DMS79 treated with DMSO at 0.1 percent for 48 hours (cell line): ENCODE data around the gene SFT2D1.

Experiments used
- DNase-seq: peaks from one replicate; lab custom pipeline; 2025; lab: John Stamatoyannopoulos, UW

Gene SFT2D1

DNA sequence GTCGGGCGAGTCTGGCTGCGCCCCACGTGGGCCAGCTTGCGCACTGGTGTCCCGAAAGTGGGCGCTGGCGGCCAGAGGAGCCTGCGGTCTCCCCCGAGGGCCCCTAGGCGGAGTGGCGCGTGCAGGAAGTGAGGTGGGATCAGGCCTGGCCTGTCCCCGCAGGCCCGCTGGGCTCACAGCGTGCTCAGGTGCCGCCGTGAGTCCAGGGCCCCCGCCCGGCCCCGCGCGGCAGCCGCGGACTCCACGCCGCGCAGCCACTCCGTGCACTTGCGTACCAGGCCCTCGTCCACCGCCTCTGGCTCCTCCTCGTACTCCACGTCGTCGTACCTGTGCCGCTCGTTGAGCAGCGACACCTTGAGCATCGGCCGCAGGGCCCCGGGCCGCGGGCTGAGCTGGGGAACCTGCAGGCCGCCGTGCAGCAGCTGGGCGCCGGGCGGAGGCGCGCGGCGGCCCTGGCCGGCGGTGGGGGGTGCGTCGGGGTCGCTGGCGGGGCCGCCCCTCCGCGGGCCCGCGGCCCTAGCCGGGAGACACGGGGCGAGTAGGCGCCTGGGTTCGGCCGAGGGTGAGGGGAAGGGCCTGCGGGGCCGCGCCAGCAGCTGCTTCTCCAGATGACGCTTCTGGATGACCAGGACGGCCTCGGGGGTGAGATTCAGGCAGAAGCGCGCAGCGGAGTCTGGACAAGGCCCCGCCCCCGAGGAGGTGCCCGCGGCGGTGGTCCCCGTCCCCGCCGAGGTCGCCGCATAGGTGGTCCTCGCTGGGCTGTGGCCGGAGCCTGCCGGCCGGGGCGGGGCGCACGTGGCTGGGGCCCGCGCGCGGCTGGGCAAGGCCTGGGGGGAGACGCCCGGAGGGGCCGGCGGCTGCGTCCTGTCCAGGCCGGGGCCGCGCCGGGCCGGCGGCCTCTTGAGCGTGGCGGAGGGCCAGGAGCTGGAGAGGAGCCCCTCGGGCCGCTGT lies 35.0 kb downstream of the SFT2D1 start:
- peak; percentile 35 for DNase-seq

DNA sequence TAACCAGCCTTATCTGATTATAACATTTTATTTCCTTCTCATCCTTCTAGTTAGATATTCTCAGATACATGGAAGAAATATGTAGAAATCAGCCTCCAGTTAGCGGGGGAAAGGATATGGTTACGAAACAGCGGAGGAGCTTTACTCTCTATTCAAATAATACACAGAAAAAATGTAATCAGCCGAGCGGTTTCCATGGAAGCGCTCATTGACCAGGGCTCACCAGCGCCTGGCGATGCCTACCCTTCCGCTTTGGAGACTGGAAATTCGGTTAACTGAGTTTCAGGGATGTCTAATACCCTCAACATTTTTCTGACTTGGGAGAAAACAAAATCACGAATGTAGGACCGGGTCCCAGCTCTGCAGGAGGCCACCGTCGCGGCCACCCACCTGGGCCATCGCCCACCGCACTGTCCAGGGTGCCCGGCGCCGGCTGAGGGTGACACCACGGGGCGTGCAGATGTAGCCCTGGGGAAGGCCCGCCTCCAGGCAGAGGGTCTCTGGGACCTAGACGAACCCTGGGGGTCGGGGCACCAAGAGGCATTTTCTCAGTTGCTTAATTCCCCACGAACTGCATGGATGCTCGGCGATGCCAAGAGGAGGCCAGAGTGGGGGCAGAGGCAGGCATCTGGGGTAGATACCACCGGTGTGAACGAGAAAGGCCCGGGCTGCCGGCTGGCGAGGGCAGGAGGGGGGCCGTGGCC lies 35.8 kb downstream of the SFT2D1 start:
- DNase-seq: peak; percentile 39

DNA sequence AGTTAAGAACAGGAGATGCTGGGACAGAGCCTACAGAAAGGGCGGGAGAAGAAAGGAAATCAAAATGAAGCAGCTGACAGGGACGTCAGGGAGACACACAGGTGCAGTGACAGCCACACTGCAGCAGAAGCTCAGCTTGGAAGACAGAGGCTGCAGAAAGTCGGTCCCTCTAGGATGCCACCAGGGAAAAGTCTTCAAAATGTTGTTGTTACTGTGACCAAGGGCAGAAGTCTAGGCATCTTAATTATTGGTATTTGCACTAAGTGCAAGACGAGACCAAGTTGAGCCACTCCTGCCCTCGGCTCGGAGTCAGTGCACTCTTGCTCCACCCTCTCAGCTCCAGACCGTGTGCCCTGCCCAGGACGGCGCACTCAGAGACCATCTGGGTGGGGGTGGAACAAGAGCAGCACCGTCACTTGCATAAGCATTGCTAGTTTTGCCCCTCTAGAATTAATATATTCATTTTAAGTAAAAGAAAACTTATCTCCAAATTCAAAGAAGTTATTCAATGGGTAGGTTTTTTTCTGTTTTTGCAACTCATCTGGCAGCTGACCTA lies 36.7 kb downstream of the SFT2D1 start:
- no peak for DNase-seq

DNA sequence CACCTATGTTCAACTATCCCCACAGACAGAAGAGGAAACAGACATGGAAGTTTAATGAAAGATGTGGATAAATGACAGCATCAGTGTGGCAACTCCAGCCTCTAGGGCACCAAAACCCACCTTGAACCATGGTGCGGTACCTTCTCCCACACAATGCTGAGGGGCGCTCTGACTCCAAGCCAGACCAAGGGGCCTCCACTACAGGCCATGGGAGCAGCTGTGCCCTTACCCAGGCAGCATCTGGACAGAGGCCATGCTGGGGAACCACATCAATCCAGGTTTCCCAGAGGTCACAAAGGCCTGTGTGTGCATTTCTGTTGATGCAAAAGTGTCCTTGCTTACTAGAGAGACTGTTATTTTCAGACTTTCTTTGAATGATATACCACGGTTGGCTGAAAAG lies 38.2 kb downstream of the SFT2D1 start:
- DNase-seq: no peak

DNA sequence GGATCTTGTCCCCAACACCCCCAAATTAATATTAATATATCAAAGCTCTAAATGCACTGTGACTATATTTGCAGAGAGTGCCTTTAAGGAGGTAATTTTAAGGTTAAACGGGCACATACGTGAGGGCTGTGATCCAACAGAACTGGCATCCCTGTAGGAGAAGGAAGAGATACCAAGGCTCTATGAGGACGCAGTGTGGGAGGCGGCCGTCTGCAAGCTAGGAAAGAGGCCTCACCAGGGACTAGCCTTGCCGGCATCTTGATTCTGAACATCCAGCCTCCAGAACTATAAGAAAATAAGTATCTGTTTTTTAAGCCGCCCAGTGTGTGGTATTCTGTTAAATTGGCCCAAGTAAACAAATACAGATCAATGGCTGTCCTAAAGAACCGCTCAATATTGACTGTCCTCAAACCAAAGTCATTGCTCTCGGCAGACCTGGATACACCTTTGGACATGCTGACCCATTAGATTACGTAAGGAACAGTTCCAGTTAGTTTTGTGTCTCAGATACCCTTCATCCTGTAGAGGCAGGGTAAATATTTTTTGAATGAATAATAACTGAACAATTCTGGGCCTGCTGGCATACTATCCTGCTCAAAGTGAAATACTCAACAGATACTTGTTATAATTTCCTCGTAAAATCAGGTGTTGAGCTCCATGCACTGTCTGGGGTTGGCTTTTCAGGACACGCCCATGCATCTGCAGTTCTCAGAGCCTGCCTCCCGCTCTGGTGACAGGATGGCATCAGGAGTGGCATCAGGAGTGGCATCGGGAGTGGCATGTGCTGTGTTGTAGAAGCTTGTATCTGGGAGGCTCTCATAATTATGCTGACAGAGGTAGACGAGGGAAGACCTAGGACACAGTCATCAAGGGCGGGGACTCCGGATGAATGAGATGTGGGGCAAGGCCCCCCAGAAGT lies 40.5 kb downstream of the SFT2D1 start:
- DNase-seq: no peak

DNA sequence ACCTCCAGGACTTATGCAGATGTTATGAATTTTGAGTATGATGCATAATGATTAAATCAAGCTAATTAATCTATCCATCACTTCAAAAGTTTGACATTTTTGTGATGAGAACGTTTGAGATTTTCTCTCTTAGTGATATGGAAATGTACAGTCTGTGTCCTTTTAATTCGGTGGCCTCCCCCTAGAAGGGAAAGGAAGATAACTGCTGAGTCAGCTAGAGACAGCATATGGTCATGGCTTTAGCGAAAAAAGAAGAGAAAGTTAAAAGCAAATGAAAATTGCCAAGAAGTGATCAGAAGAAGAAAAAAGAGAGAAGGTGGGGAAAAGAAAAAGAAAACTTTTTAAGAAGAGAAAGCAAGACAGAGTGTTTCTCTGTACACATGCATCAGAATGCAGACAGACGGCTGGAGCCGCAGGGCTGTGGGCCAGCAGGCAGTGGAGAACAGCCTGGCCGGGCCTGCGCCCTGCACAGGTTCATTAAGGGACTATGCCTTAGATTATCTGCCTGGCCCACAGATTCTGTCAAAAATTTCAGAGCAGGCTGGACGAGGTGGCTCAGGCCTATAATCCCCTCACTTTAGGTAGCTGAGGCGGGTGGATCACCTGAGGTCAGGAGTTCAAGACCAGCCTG lies 41.9 kb downstream of the SFT2D1 start:
- DNase-seq: no peak

DNA sequence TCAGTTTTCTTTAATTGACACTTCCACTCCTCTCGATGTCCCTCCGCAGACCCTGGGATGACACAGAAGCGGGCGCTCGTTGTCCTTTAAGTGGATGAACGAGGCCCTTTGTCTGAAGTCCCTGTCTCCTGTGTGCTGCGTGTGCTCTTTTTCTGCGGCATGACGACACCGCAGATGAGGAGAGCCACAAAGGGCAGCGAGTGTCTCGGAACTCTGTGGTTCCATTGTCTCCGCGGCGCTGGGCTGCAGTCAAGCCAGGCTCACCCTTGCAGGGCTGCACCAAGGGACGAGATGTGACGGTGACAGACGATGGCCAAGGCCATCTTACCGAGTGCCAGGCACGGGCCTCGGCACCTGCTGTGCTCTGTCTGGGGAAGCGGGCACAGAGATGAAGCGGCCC lies 44.7 kb downstream of the SFT2D1 start:
- DNase-seq: no peak

DNA sequence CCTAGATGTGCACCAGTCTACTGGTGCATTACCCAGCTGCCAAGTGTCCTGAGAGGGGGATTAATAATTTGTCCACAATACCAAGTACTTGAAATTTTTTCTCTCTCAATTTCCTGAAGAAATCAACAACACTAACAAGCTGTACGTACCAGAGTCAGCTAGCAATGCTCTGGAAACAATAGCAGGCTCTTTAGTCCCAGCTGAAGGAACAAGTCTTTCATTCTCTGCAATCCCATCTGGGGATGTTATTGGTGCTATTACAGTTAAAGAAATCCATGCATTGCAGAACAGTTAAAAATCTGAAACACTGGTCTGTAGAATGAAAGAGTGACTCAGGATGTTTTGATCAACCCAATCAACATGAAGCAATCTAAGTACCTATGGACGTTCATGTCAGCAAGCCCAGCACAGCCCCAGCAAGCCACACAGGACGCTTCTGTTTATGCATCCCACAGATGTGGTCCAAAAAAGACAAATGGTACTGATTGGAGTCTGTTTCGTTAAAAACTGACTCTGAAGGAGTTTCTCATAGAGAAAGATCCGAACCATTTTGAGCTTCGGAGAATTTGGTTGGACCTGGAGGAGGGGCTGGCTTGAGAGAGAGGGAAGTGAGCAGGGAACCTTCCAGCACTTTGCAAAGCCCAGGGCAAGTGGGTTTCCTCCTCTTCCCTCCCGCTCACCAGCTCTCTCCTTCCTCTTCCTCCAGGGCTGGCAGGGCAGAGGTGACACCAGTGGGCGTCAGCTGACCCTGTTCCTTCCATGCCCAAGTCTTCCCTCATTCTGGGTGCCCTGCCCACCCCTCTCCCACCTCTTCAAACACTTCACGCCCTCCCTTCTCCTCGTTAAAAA lies 46.1 kb downstream of the SFT2D1 start:
- DNase-seq: no peak

DNA sequence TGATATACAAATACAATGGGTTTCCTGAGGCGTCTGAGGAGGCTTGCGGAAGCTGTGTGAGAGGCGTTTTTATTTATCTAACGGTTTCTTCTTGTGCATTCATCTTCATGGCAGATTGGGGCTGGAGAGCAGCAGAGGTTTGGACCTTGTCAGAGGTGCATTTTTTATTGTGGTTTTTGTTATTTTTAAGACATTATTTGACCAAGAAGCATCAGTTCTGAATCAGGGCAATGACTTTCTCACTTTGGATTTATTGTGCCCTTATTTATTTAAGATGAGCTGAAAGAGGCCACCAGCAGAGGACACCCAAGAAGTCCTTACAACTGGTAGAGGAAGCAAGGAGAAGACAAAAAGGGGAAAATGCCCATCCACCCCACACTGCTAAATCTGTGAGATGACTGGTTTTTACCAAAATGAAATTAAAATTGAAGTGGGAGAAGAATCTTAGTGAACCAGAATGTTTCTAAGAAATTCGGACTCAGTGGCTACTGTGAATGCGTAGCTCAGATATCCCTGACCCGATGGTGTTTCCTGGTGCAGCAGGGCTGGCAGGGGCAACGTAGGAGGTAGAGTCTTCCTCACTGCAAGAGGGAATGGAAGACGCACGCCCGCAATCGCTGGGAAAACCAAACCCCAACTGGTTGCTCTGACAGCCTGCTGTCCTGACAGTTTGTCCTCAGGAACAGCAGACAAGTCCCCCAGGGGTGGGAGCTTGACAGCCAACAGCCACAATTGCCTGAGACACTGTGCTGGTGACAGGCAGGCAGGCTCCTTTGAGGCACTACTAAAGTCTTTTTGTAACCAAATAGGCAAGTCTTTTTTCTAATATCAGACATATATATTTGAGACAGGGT lies 48.4 kb downstream of the SFT2D1 start:
- DNase-seq: no peak

DNA sequence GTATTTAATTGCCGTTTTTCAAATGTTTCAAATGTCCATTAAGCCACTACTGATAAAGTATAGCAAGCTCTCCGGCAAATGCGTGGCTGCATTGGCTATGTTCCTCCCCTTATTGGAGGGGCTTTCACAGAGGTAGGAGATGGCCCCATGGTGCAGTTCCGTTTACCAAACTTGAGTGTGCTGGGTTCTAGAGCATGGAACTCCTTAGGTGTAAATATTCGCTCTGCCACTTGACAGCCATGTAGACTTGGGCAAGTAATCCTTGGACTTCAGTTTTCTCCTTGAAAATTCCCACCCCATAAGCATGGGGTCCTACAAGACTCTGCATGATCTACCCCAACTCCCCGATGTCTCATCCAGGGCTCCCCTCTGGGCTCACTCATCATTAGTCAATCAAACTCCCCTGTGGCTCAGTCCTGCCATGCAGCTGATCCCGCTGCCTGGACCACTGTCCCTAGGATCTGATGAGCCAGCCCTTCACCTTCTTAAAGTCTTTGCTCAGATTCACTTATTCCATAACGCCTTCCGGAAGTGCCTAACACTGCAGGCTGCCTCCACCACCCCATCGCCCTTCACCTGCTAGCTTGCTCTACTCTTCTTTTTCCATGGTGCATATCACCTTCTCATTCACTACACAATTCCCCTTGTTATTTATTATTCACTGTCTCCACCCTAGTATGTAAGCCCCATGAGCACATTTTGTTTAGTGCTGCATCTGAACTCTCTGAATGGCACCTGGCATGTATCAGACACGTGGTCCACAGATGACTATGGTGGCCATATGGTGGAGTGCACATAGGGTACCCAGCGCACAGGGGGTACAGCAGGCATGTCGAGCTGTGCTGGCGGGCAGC lies 52.9 kb downstream of the SFT2D1 start:
- no peak for DNase-seq

DNA sequence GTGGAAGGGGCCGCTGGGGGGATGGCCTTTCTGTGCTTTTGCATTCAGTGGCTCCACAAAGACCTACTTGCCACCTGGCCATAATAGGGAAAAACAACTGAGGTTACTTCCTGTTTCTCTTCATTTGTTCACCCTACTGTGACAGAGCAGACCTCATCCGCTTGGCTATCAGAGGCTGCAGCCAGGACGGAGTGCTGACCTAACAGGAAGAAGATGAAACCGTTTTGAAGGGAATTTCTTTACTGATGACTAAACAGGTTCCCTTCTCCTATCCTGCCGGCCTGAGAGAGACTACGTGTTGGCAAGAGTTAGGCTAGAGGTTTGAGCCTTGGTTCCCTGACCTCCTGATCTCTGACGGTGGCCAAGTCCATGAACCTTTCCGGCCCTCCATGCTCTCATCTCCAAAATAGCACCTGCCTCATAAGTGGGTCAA lies 55.5 kb downstream of the SFT2D1 start:
- DNase-seq: no peak

DNA sequence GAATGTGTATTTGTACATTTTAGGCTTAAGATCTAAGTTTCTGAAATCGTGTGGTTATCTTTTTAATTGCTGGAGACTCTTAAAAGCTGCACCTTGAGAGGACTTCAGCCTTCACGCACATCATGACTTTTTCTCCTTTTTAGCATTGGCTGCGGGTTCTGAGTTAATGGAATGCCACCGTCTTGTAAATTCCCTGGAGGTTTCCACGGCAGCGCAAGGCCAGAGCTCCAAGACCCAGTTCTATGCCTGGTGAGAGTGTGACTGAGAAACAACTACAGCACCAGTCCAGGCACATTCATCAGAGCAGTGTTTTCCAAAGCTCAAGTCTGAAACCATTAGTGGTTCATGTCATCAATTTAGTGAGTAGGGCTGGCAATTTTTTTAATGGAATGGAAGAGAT lies 57.1 kb downstream of the SFT2D1 start:
- DNase-seq: no peak

DNA sequence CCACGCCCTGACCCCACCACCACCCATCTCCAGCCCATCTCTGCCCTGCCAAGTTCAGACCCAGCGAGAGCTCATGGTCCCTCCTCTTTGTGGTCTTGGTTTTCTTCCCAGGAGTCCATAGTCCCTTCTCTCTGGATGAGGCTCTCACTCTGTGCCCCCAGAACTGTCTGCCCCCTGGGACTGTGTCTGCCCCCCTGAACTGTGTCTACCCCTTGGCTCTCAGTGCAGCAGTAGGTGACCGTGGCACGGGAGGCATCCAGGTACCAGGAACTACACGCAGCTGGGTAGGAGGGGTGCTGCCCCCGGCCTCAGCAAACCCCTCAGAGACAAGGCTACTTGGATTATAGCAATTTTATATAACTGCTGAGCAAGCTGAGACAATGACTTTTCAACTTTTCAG lies 57.7 kb downstream of the SFT2D1 start:
- no peak for DNase-seq

DNA sequence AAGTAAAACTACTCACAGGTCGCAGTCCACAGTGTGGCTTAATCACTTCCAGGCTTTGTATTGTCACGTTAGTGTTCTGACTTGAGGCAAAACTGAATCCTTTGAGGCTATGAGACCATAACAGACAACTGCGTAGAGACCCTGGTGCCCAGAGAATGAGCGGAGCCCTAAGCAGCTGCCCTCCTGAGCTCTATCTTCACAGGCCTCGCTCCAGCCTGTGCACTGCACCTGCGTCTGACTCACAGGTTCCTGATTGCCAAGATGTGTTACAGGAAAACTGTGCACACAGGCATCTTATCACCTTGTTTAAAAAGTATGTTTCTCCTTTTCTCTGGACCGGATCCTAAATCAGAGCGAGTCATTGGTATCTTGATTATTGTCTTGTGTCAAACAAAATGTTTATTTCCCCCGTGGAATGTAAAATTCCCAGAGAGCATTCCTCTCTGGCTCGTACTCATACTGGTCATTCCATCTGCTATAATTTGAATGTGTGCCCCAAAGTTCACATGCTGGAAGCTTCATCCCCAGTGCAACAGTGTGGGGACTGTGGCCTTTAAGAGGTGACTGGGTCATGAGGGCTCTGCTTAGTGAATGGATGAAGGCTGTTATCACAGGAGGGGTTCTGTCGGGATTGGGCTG lies 59.8 kb downstream of the SFT2D1 start:
- no peak for DNase-seq

DNA sequence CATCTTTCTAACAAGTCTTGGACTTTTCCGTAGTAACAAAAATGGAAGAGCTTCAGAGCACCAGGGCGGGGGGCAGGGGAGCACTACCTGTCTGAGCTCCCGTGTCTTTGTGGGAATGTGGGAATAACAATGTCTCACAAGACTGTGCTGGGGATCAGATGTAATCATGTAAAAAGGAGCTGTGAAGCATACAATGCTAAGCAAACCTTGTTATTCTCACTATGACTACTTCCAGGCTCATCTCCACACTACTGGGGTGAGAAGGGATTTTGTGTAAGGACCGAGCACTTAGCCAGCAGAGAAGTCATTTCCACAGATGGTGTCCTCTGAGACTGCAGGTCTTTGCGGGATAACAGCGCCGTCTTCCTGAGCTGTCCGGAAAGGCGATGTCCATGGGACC lies 61.2 kb downstream of the SFT2D1 start:
- no peak for DNase-seq

DNA sequence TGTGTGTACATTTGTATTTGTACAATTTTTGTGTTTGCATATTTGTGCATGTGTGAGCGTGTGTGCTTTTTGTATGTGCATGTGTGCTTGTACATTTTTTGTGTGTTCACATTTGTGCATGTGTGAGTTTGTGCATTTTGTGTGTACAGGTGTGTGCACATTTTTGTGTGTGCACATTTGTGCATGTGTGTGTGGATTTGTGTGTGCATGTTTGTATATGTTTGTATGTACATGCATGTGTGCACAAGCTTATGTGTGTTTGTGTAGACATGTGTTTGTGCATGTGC lies 63.0 kb downstream of the SFT2D1 start:
- DNase-seq: no peak

DNA sequence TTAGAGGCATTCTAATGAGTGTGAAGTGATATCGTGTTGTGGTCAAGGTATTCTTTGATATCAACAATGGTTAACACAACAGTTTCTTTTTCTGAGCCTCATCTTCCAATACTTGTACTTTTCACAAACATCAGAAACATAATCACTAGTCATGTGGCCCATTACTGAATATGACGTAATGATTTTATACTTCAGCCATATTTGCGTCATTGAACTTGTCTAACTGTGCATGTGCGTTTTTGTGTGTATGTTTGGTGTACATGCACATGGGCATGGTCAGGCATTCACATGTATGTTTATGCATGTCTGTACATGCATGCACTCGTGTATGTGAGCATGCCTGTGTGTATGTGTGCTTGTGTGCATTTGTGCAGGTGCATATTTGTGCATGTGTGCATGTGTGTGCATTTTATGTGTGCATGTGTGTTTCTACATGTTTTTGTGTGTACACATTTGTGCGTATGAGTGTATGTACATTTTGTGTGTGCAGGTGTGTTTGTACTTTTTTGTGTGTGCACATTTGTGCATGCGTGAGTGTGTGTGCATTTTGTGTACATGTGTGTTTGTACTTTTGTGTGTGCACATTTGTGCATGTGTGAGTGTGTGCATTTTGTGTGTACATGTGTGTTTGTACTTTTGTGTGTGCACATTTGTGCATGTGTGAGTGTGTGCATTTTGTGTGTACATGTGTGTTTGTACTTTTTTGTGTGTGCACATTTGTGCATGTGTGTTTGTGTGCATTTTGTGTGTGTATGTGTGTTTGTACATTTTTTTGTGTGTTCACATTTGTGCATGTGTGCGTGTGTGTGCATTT lies 63.6 kb downstream of the SFT2D1 start:
- no peak for DNase-seq
